DMS114 treated with DMSO at 0.1 percent for 48 hours (cell line): ENCODE results near the gene WHRN.

Source experiments
- DNase-seq: peaks from one replicate; lab custom pipeline; 2025; ENCODE audit not compliant: unreplicated experiment; lab: John Stamatoyannopoulos, UW

The WHRN gene

DNA sequence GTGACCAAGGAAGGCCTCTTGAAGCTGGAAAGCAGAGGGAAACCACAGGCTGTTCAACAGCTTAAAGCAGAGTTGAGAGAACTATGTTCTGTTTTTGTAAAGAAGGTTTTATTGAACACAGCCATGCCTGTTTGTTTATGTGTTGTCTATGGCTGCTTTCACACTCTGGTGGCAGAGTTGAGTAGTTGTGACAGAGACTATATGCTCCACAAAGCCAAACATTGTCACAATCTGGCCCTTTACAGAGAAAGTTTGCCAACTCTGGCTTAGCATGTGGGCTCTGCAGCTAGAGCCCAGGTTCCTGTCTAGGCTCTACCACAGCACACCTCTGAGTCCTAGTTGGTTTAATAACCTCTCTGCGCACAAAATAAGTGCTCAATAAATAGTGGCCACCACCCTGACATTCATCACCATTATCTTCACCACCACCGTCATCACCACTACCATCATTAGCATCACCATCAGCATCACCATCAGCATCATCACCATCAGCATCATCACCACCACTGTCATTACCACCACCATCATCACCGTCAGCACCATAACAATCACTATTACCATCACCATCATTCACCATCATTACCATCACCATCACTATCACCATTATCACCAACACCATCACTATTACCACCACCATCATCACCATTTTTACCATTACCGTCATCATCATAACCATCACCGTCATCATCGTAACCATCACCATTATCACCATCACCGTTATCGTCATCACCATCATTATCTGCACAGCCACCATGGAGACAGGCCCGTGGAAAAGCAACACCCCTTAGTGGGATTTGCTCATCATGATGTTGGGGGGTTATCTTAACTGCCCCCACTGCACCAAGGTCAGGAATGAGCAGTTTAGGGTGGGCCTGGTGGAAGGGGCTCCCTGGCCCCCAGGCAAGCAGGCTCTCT is 135.8 kb downstream of the WHRN start:
- DNase-seq, result no peak

GRCh38 chr9:114367772-114368569 is 137.3 kb downstream of the WHRN start:
- no peak for DNase-seq

DNA sequence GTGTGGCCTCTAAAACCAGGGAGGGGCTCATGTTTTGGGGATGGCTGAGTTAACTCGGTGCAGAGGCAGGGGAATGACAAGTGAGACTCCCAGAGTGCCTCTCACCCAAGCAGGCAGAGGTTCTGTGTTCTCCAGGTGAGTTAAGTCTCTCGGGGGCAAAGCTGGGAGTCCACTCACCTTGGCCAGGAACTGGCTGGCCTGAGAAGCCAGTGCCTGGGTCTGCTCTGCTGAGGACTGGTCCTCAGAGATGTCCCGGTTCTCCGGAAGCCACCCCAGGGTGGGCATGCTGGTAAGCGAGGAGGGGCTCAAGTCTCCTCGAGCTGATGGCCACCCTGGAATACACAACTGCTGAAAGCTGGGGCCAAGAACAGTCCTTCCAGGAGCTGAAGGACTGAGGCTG is 137.9 kb downstream of the WHRN start:
- no peak for DNase-seq

DNA sequence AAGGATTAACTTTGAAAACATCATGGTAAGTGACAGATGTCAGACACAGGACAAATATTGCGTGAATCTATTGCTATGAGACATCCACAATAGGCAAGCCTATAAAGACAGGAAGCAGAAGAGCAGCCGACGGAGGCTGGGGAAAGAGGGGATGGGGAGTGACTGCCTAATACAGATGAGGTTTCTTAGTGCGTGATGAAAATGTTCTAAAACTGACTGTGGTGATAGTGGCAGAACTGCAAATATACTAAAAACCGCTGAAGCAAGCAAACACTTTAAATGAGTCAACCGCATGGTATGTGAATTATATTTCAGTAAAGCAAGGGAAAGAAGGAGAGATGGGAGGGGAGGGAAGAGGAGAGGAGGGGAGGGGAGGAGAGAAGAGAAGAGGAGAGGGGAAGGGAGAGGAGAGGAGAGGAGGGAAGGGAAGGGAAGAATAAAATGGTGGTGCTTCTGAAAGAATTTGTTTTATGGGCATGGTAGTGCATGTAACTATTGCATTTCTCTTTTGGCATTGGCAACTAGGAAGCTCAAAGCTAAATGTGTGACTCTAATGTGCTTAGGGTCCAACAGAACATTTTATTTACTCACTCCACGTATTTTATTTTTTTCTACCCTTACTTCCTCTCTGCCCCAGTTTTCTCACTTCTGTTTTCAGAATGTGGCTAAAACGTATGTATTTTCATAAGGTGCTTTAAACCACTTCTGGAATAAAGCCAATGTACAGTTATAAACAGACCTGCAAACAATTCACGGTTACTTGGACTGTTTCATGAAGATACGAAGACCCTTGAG is 138.7 kb downstream of the WHRN start:
- no peak for DNase-seq

DNA sequence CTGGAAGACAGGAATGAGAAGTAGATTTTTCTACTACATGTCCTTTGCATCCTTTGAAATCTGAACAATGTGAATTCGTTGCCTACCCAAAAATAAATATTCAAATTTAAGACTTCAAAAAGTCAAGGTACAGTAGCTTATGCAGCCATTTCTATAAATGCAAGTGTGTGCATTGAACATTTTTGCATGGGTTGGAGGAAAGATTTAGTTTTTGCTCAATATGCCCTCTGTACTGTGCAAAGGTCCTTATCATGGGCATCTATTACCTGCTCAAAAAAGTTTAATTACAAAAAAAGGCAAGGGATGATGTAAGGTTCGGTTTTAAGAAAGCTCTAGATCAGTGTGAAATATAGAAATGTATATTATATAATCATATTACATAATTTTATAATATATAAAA is 140.1 kb downstream of the WHRN start:
- DNase-seq, result no peak

- no peak for DNase-seq
Measured at GRCh38 chr9:114364134-114365041, 140.9 kb downstream of the WHRN start.

GRCh38 chr9:114363424-114363823 is 141.8 kb downstream of the WHRN start:
- DNase-seq, result no peak

DNA sequence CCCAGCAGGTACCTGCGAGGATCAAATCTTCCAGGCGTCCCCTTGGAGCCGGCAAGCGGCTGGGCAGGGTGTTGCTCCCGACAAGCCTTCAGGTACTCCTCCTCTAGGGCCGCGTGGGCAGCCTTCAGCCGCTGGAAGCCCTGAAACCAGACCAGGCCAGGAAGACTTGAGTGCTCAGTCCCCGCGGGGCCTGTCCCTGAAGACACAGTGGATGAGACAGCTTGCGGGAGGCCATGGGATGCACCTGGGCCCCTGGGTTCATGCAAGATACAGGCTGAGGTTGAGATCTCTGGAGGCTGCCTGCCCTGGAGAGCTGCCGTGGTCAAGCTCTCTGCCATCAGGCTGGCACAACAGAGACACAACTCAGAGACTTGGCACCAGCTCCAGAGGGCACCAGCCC is 142.9 kb downstream of the WHRN start:
- no peak for DNase-seq

DNA sequence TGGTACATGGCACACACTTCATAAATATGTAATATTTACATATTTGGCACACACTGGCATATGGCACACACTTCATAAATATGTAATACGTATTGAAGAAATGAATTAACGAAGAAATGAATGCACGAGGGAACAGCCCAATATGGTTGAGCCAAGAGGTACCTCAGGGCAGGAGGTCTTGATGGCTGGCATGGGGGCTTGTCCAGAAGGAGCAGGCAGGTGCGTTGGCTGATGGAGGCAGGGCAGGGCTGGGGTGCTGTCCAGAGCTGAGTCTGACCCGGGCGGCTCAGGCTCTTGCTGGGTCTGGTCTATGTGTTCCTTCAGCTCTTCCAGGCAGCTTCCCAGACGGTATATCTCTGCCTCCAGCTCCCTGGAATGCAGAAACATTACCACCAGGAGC is 143.7 kb downstream of the WHRN start:
- DNase-seq, result no peak

DNA sequence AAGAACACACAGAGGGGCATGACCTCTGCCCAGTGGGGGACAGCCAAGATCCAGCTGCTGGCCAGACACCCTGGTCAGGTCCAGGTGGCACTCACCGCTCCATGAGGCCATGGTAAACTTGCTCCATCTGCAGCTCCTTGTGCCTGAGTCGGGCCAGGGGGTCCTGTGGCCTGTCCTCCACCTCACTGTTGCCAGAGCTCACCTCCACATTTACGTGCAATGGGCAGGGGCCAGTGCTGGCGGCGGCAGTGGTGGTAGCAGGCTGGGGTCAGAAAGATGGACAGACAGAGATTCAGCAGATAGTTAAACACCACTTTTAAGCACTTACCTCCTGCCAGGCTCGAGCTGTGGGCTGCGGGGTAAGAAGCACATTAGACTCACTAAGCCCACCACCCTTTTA is 145.5 kb downstream of the WHRN start:
- no peak for DNase-seq

GRCh38 chr9:114357911-114358328 is 147.4 kb downstream of the WHRN start:
- no peak for DNase-seq

GRCh38 chr9:114357360-114357759 is 147.9 kb downstream of the WHRN start:
- DNase-seq, result no peak

DNA sequence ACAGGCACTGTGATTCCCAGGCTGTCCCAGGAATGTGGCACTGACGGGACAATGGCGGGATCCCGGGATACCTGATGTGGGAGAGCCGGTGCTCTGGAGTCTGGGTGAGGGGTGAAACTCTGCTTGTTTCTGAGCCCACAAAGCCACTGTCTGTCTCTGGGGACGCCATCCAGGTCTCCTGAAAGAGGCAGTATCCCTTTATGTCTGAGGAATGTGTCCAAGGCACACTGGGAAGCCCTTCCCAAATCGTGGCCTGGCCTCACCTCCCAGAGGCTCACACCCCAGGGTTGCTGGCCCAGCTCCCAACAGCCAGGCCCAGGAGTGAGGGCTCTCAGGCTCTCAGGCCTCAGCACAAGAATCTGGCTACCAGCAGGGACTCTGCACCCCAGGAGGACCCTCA is 148.5 kb downstream of the WHRN start:
- DNase-seq, result no peak

DNA sequence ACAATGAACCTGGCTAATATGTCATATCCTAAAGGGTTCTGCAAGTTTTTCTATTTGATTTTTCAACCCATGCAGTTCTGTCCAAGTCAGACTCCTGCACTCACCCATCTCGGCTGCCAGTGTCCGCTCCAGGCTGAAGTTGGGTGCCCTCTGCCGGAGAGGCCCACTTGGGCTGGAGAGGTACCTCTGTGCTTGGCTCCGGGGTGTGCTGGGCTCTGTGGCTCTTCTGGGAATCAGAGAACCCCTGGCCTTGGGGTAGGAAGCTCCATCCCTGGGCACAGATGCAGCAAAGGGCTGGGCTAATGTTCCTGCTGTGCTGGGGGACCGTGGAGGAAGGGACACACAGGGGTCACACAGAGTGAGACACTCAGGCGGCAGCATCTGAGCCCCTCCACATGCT is 149.5 kb downstream of the WHRN start:
- no peak for DNase-seq
